HG03457 (cell line): ENCODE measurements around the gene DCDC2C.

Experiments
- ATAC-seq: cut with Tn5 transposase; IDR thresholded peaks from one replicate; pipeline ENCODE4 v1.9.1; 2021; ENCODE audit warnings: moderate number of reproducible peaks; ENCODE audit not compliant: unreplicated experiment

The DCDC2C gene

DNA sequence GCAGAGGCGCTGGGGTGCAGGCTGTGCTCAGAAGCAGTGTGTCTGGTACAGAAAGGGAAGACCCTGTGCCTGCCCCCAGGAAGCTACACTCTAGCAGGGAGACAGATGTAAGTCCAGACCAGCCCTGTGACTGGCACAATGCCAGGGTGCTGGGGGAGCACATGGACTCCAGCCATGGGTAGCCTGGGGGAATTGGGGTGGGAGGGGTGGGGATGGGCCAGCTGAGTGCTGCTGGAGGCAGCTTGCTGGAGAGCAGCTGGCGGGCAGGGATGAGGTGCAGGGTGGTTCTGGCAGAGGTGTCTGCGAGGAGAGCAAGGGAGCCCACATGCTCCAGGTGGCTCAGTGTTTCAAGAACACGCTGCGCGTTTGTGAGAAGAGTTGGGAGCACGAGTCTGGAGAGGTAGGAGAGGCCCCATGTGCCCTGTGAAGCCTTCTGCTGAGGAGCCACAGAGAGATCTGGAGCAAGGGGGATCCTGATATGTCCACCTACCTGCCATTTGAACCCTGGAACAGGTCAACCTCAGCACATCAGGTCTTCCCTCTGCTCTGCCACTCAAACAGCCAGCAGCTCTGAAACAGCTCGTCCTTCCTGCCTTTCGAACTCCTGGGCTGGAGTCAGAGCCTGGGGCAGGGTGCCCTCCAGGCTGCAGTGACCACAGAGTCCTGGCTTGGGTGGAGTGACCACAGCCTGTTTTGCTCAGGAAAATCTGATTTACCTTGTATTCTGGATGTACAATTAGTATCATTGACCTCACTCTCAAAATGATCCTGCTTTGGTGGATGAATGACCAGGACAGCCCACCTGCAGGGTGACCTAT is 30.3 kb upstream of the DCDC2C start:
- no peak for ATAC-seq

DNA sequence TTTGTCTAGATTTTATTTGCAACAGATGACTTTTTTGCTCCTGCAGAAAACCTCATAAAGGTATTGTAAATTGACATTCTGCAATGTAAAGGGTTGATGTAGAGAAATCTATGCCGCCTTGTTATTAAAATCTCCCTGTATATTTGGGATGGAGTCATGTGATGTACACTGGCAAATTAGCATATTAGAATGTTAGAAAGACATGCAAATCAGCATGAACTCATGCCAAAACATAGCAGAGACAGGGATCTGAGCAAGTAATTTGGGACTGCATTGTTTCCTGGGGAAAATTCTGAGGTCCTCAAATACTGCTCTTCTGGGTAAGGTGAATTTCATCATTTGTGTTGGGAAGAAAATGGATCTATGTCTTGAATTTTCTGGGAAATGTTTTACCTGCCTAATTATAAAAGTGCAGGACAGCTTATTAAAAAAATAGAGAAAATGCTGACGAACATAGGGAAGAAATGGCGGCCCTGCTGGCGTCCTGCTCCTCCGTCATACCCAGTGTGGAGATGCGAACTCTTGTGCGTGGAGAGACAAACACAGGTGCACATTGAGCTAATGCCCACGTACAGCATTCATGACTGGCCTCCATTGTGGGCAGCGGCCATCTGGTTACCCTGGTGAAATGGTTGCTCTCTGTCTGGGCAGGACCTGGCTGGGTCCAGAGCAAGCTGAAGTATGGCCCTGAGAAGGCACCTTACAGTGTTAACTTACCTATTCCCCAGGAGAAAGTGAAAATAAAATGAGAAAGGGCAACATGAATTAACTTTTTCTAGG is 29.1 kb upstream of the DCDC2C start:
- no peak for ATAC-seq

DNA sequence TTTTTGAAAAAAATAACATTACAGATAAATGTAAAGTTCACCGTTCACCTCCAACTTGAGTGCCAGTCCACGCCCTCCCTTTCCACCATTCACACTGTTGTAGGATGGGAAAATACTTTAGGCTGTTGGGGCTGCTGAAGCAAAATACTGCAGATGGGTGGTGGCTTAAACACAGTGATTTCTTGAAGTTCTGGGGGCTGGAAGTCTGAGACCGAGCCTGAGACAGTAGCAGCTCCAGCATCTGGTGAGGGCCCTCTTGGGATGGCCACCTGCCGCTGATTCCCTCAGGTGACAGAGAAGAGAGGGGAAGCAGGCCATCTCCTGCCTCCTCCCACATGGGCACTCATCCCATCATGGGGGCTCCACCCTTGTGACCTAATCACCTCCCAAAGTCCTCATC is 27.7 kb upstream of the DCDC2C start:
- no peak for ATAC-seq

DNA sequence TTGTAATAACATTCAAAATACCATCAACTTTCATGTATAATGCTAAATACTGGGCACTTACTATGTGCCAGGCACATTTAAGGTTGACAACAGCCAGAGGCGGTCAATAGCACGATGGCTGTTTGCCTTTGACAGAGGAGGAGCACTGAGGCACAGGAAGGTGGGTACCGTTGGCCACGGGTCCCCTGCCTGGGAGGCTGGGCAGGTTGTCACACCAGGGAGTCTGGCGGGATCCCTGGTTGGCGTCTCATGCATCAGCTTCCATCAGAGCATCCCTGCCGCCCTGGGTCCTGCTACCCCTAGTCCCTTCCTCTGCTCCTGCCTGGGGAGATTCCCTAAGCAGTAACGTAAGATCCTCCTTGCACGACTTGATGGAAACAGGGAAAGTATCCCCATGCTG is 25.9 kb upstream of the DCDC2C start:
- no peak for ATAC-seq

DNA sequence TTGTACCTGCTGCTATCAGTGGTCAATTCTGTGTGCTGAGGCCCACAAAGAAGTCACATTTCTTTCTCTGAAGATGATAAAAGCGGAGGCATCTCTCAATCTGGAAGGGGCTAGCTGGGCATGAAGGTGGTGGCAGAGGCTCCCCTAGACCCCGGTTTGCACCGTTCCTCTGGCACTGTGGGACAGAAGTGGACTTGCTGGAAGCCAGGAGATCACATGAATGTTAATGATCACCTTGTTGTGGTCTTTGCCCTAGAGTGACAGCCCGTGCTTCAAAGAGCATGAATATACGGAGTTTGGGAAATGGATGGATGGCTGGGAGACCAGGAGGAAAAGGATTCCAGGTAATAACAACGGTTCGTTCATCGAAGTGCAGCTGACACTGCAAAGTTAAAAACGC is 25.2 kb upstream of the DCDC2C start:
- no peak for ATAC-seq

DNA sequence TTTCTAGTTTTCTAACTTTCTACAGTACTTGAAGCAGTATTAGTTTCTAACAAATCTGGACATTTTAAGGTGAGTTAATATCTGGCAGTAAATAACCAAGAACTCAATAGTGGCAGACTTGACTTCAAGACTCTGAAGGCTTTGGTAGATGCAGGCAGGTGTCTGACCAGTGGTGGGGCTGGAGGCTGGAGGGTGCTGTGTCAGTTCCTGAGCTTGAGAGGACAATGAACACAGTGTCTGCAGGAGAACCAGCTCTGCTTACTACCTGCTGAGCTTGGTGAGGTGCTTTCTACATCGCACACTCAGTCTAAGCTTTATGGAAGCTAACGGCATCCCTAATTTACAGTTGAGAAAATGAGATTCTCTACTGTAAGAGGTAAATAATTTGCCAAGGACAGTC is 24.2 kb upstream of the DCDC2C start:
- no peak for ATAC-seq

DNA sequence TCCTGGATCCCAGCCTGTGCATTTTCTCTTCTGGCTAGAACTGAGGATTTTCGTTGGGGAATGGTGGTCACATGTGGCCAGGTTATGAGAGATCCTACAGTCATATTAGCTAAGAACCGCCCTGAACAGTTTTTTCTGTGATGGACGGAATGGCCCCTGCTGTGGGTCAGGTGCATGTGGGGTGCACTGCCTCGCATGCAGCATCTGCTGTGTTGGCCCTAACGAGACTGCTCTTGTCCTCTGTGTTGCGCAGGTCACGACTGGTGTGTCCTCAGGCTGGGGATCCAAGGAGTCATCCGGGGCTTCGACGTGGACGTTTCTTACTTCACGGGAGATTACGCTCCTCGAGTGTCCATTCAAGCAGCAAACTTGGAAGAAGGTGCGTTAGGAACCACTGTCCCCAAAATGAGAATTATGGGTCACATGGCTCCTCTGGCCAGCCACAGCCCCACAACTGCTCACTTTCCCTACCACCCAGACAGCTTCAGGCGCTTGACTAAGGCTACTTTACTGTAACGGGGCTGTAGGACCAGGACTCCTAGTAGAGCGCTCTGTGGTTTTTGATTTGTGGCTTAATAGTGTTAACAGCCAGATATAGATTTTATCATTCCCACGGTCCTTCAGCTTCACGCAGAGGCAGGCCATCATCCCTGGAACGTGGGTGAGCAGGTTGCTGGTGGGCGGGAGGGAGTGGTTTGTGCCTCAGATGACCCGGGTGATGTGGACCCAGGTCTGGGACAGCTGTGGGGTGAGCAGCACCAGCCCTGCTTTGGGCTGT is 23.6 kb upstream of the DCDC2C start:
- no peak for ATAC-seq

DNA sequence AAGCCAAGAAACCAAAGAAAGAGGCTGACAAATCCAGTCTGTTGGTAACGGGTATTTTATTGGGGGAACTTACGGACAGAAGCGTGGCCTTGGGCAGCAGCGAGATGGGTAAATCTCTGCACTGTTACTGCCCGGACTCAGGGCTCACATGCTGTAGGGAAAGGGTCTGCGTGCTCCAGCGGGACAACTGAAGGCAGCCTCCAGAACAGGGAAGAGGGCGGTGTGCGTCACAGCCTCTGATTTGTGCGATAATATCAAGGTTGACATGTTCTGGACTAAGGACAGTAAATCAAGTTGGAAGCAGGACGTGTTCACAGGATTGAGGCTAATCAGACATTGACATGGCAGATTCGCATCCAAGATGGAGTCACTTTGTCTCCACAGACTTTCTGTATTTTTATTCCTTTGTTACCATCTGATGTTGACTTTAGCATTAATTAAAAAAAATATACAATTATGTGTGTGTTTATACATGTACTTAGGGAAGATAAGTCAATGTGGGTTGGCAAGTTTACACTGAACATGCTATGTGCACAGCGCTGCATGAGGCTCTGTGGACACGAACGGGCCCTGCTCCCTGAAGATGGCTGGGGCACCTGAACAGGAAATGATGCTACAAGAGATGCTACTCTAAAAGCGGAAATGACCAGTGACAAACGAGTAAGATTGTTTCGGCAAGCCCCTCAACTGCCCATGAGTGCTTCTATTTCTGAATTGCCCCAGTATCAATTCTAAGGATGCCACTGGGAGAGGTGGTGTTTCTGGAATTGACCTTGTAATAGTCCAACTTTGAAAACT is 22.6 kb upstream of the DCDC2C start:
- ATAC-seq, result no peak

DNA sequence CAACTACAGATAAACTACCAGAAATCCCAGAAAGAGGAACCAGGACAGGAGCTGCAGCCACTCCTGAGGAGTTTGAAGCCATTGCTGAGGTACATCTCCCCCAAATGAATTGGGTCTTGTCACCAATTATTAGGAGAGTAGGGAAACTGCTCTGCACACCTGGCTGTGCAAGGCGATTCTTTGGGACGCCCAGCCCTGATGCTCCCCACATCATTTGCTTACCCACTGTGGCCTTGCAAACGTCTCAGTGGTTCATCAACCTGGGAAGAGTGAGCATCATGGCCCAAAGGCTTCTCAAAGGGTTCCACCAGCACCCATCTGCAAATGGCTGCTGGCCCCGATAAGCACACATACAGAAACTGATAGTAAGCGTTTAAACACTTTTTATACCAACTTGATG is 21.8 kb upstream of the DCDC2C start:
- no peak for ATAC-seq

DNA sequence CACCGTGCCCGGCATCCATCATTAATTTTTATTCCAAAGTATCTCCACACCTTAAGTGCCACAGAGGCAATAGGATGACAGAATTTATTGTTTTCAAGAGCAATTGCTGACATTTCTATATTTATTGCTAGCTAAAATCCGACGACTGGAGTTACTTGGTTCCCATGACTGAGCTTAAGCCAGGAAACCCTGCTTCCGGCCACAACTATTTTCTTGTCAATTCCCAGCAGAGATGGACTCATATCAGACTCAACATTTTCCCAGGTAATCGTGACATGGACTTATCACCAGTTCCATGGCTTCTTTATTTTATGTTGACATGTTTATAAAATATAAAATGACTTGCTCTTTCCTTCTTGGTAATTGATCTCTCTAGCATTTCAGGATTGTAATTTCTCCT is 20.6 kb upstream of the DCDC2C start:
- ATAC-seq, result no peak

DNA sequence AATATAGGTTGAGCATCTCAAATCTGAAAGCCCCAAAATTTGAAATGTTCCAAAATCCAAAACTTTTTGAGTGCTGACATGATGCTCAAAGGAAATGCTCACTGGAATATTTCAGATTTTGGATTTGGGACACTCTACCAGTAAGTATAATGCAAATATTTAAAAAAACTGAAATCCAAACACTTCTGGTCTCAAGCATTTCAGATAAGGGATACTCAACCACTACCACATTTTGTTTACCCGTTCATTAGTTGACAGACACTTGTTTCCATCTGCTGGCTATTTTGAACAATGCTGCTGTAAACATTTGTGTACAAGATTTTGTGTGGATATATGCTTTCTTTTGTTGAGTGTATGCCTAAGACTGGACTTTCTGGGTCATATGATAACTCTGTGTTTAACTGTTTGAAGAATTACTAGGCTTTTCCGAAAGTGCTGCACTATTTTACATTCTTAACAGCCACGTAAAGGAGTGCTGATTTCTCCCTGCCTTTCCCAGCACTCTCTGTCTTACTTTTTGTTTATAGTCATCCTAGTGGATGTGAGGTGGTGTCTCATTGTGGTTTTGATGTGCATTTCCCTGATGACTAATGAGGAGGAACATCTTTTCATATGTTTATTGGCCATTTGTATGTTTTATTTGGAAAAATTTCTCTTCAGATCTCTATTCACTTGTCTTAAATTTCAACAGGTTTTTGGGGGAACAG is 19.5 kb upstream of the DCDC2C start:
- no peak for ATAC-seq

DNA sequence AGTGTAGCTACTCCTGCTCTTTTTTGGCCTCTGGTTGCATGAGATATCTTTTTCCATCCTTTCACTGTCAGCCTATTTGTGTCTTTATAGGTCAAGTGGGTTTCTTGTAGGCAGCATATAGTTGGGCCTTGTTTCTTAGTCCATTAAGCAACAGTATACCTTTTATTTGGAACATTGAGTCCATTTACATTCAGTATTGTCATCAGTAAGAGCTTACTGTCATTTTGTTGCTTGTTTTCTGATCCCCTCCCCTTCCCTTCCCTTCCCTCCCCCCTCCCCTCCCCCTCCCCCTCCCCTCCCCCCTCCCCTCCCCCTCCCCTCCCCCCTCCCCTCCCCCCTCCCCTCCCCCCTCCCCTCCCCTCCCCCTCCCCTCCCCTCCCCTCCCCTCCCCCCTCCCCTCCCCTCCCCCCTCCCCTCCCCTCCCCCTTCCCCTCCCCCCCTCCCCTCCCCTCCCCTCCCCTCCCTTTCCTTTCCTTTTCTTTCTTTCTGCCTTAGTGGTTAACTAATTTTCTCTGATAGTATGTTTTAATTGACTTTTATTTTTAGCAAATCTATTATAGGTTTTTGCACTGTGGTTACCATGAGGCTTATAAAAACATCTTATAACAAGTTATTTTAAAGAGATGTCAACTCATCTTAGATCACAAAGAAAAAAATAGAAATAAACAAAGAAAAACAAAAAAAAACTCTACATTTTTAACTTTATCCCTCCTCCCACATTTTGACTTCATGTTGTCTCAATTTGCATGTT is 13.2 kb upstream of the DCDC2C start:
- ATAC-seq, result no peak

DNA sequence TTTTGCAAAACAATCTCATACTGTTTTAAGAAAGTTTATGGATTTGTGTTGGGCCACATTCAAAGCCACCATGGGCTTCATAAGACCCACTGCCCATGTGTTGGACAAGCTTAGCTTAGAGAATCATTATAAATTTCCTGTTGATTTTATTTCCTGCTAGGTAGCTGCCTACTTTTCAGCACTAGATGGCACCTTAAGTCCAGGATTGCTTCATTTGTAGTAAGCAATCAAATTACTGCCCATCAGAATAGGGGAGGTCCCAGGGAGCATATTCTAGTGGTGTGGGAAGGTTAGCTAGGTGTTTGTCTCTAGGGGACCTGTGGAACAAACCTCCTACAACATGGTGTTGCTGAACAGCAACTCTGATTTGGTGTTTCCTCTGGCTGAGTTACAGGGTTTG is 11.0 kb upstream of the DCDC2C start:
- ATAC-seq, result no peak

DNA sequence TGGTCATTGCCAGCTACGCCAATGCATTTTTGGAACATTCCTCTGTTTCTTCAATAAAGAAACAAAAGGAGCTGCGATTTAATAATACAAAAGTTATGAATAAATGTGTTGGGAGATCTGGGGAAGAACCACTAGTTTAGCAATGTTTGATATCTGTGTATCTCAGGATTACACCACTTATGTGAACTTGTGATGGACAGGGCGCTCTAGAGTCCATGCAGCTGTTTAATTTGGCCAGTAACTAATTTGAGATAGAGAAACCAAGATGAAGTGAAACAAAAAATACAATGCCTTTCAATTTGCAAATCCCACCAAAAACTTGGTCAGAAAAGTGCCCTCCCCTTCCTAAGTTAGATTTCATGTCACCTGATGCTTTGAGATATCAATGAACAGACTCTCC is 6.8 kb upstream of the DCDC2C start:
- ATAC-seq, result no peak

DNA sequence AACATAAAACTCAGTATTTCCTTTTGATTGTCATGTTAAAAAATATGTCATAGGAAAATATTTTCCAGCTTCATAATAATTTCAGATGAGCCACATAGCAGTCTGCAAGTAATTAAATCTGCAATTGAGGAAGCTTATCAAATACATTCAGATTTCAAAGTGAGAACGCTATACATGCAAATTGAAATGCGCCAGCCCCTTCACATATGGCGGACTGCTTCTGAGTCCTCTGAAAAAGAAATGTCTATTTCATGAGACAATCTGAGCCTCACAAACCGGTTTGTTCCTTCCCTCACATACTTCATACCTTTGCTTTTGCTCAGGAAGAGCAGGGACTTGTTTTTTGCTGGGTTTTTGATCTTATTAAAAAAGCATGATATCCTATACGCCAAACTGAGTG is 2.3 kb upstream of the DCDC2C start:
- ATAC-seq, result no peak

DNA sequence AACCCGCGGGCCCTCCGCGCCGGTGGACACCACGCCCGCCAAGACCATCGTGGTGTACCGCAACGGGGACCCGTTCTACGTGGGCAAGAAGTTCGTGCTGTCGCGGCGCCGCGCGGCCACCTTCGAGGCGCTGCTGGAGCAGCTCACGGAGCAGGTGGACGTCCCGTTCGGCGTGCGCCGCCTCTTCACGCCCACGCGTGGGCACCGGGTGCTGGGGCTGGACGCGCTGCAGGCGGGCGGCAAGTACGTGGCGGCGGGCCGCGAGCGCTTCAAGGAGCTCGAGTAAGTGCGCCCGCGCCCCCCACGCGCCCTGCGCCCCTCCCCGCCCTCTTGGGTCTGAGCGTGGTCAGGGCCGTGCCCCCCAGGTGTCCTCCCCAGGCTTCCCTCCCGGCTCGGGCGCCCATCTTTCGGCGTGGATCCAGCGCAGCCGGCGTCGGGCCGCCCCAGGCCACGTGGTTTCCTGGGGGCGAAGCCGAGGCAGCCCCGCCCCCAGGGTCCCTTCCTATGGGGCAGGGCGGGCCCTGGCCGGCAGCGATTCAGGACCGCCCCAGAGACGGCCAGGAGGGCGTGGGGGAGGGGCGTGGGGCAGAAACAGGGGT is 481 bp downstream of the DCDC2C start:
- no peak for ATAC-seq

DNA sequence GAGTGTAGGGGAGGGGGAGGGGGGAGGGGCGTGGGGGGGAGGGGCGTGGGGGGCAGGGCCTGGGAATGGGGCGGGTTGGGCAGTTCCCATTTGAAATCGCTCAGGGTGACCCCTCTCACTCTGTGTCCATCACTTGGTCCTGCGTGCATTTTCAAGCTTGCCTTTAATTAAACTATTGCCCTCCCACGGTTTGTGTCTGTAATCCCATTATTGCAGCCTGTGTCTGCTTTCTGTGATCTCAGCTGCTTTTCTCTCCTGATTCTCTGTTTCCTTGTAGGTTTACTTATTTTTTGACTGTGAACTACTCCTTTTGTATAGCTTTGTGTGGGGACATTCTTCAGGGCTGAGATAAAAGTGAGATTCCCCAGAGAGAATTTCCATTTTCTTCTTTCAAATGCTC is 1.3 kb downstream of the DCDC2C start:
- ATAC-seq, result no peak

DNA sequence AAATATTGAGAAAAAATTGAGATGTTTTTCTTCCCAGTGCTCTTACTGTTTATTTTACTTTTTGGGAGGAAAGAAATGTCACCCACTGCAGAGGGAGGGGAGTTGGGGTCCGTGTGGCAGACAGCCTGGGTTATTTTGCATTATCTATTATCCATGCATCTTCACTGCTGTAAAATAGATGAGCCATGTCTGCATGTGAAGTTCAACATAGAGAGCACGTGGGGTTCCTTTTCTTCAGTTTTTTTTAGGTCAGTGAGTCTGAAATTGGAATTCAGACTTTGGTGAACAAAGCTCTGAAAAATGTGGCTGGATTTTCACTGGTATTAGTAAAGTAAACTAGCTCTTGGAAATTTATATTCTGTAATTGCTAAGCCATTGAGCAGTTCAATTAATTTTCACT is 2.4 kb downstream of the DCDC2C start:
- no peak for ATAC-seq

DNA sequence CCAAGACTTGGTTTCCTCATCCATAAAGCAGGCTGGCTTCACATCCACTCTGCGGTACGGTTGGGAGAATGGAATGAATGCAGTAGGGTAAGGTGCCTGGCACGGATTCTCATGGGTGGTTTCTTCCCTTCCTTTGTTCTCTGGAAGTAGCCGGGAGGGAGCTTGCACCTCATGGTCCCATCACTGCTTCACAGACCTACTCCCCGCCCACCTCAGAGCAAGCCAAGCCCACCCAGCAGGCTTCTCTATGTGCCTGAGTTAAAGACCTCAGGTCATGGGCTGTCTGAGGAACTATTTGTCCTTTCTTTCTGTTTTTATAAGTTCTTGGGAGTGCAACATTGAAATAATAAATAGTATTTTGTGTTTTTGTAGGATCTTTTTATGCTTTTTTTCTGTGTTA is 3.5 kb downstream of the DCDC2C start:
- ATAC-seq, result no peak
